GM19043 (cell line): ENCODE results near the gene EGR4.
A peak's percentile ranks its signal among the peaks of the same experiment; 100 is the strongest.

Source experiments
- ATAC-seq: cut with Tn5 transposase; IDR thresholded peaks from one replicate; pipeline ENCODE4 v1.9.1; 2021; ENCODE audit warnings: low read depth; ENCODE audit not compliant: unreplicated experiment

Gene EGR4

GRCh38 chr2:73293534-73294171 lies at the start of gene EGR4:
Gene EGR4, minus strand, starts transcription at chr2:73293548. Its CDS starts 231 bp downstream, at chr2:73293317.
- peak; percentile 87 for ATAC-seq

GRCh38 chr2:73341039-73341438 lies 47.7 kb upstream of the EGR4 start:
- no peak for ATAC-seq

- no peak for ATAC-seq
These were observed 45.9 kb upstream of the EGR4 start for GRCh38 chr2:73339201-73339600.

GRCh38 chr2:73337828-73338227 lies 44.5 kb upstream of the EGR4 start:
- ATAC-seq = no peak

GRCh38 chr2:73334620-73335019 lies 41.3 kb upstream of the EGR4 start:
- no peak for ATAC-seq

- ATAC-seq = no peak
These were observed 40.7 kb upstream of the EGR4 start for GRCh38 chr2:73334045-73334444.

- no peak for ATAC-seq
These were observed 40.2 kb upstream of the EGR4 start for GRCh38 chr2:73333564-73333963.

- no peak for ATAC-seq
These were observed 30.9 kb upstream of the EGR4 start for GRCh38 chr2:73324126-73324725.

- no peak for ATAC-seq
These were observed 30.2 kb upstream of the EGR4 start for GRCh38 chr2:73323551-73323950.

- no peak for ATAC-seq
These were observed 21.1 kb upstream of the EGR4 start for GRCh38 chr2:73314441-73314840.

- ATAC-seq = no peak
These were observed 14.4 kb upstream of the EGR4 start for GRCh38 chr2:73307720-73308119.

GRCh38 chr2:73301636-73302035 lies 8.3 kb upstream of the EGR4 start:
- ATAC-seq = no peak

GRCh38 chr2:73300926-73301325 lies 7.6 kb upstream of the EGR4 start:
- no peak for ATAC-seq

GRCh38 chr2:73297586-73297985 lies 4.2 kb upstream of the EGR4 start:
- no peak for ATAC-seq

GRCh38 chr2:73297151-73297559 lies 3.8 kb upstream of the EGR4 start:
- ATAC-seq = no peak

GRCh38 chr2:73295751-73296400 lies 2.5 kb upstream of the EGR4 start:
- ATAC-seq = no peak

- no peak for ATAC-seq
These were observed 891 bp upstream of the EGR4 start for GRCh38 chr2:73294239-73294638.

GRCh38 chr2:73292906-73293533 lies 328 bp downstream of the EGR4 start:
- ATAC-seq = no peak

- ATAC-seq = no peak
These were observed 937 bp downstream of the EGR4 start for GRCh38 chr2:73292316-73292905.

- no peak for ATAC-seq
These were observed 1.7 kb downstream of the EGR4 start for GRCh38 chr2:73291461-73292315.
